HCT116 (cell line): ENCODE data around the gene CUL5. TPM values are rescaled to one million over a fixed set of nuclear protein-coding genes. Genes with fewer than 3 reads are reported as not detected.

Experiments
- ATAC-seq: fragments of 200-7000 bp; cut with Tn5 transposase; 2 replicates; pipeline ENCODE4 v1.9.1; 2020; ENCODE audit warnings: mild to moderate bottlenecking, moderate library complexity
- BruUV-seq: library from RNA; stranded (reverse); fragments of 400-500 nt; replicated peaks from 2 replicates; lab custom pipeline; 2021; lab: Mats Ljungman, UMichigan
- CTCF ChIA-PET: fragments of 300-600 bp; sonication (Branson Sonifier 250); formaldehyde crosslinking; loops from one replicate; lab custom pipeline; 2021; ENCODE audit warnings: antibody characterized with exemption; lab: Charles Lee
- POLR2A ChIA-PET: fragments of 300-600, 350-600 bp; sonication (Branson Sonifier 250); formaldehyde crosslinking; loops from one replicate; lab custom pipeline; 2021; ENCODE audit warnings: antibody characterized with exemption; lab: Charles Lee
- RAD21 ChIA-PET, 2 experiments: fragments of 300-600 bp; sonication (Branson Sonifier 250); formaldehyde crosslinking; loops; one replicate each; lab custom pipeline; 2023; ENCODE audit warnings: low total read pairs in 2 of 2; ENCODE audit not compliant: uncharacterized antibody in 2 of 2, unreplicated experiment in 2 of 2, low non-redundant PET in 1 of 2; lab: Charles Lee
- DNase-seq: peaks from one replicate; pipeline ENCODE4 v3.0.0-alpha.2; 2010; ENCODE audit warnings: low read depth, low spot score
- H2AFZ ChIP-seq: fragments of 200-600 bp; shearing (Covaris generic), sonication (generic); 2 replicates; pipeline ENCODE4 v1.6.1; 2017; ENCODE audit warnings: low read depth, mixed run types, mixed read lengths, antibody characterized with exemption, low read length; ENCODE audit not compliant: poor library complexity, severe bottlenecking
- H3K27ac ChIP-seq: 2 replicates; pipeline ENCODE4 v1.5.1; 2012; ENCODE audit warnings: low read depth, low read length
- H3K27me3 ChIP-seq: fragments of 200-600 bp; sonication (generic); 2 replicates; pipeline ENCODE4 v1.6.1; 2016; ENCODE audit warnings: mixed run types, low read length, mixed read lengths; ENCODE audit not compliant: insufficient read depth
- H3K36me3 ChIP-seq, 2 experiments: fragments of 200-500 bp in 1 of 2; fragments of 200-600 bp in 1 of 2; sonication (Bioruptor generic) in 1 of 2; sonication (generic) in 1 of 2; 2 replicates each; pipeline versions ENCODE4 v1.5.1 to v1.6.1; 2014 to 2016; ENCODE audit warnings: low read length in 2 of 2, inconsistent platforms in 1 of 2, mixed read lengths in 1 of 2, mixed run types in 1 of 2; ENCODE audit not compliant: insufficient read depth in 2 of 2, control insufficient read depth in 1 of 2
- H3K4me1 ChIP-seq, 2 experiments: fragments of 200-600 bp in 1 of 2; sonication (generic) in 1 of 2; 2 replicates each; pipeline versions ENCODE4 v1.5.1 to v1.6.1; 2012 to 2017; ENCODE audit warnings: low read length in 2 of 2, inconsistent platforms in 1 of 2, mild to moderate bottlenecking in 1 of 2, mixed read lengths in 1 of 2, mixed run types in 1 of 2, moderate library complexity in 1 of 2; ENCODE audit not compliant: insufficient read depth in 2 of 2, control insufficient read depth in 1 of 2
- H3K4me2 ChIP-seq: fragments of 200-600 bp; sonication (generic); 2 replicates; pipeline ENCODE4 v1.6.1; 2017; ENCODE audit warnings: mixed run types, low read length, mixed read lengths
- H3K4me3 ChIP-seq, 2 experiments: fragments of 200-600 bp in 1 of 2; sonication (generic) in 1 of 2; replicated peaks in 1 of 2; 2 replicates each; pipeline ENCODE4 v1.5.1; 2011 to 2016; ENCODE audit warnings: low read length in 2 of 2, control low read depth in 1 of 2, low read depth in 1 of 2, mild to moderate bottlenecking in 1 of 2, mixed read lengths in 1 of 2, mixed run types in 1 of 2
- H3K79me2 ChIP-seq: fragments of 200-600 bp; sonication (generic); 2 replicates; pipeline ENCODE4 v1.6.1; 2017; ENCODE audit warnings: mild to moderate bottlenecking, mixed run types, low read length, moderate library complexity, mixed read lengths; ENCODE audit not compliant: insufficient read depth
- H3K9ac ChIP-seq: fragments of 200-600 bp; sonication (generic); 2 replicates; pipeline ENCODE4 v1.6.1; 2016; ENCODE audit warnings: low read length, mixed read lengths
- H3K9me2 ChIP-seq: fragments of 200-600 bp; sonication (generic), shearing (Covaris generic); 2 replicates; pipeline ENCODE4 v1.6.1; 2017; ENCODE audit warnings: mixed run types, mild to moderate bottlenecking, moderate library complexity; ENCODE audit not compliant: insufficient read depth
- H3K9me3 ChIP-seq, 2 experiments: fragments of 200-500 bp in 1 of 2; fragments of 200-600 bp in 1 of 2; sonication (Bioruptor generic) in 1 of 2; sonication (generic) in 1 of 2; 2 replicates each; pipeline ENCODE4 v1.6.1; 2014 to 2017; ENCODE audit warnings: low read length in 2 of 2, mixed read lengths in 2 of 2, inconsistent platforms in 1 of 2, low read depth in 1 of 2, mild to moderate bottlenecking in 1 of 2, mixed run types in 1 of 2, moderate library complexity in 1 of 2; ENCODE audit not compliant: control insufficient read depth in 1 of 2, insufficient read depth in 1 of 2
- H4K20me1 ChIP-seq: fragments of 200-600 bp; sonication (generic), shearing (Covaris generic); 2 replicates; pipeline ENCODE4 v1.6.1; 2017; ENCODE audit warnings: mixed run types, mild to moderate bottlenecking, moderate library complexity; ENCODE audit not compliant: insufficient read depth
- CBX3 ChIP-seq: IDR thresholded peaks from 2 replicates; pipeline ENCODE4 v1.6.1; 2012; ENCODE audit warnings: low read depth
- CEBPB ChIP-seq: IDR thresholded peaks from 2 replicates; pipeline ENCODE4 v1.6.1; 2012; ENCODE audit warnings: low read depth
- EGR1 ChIP-seq: IDR thresholded peaks from 2 replicates; pipeline ENCODE4 v1.6.1; 2012; ENCODE audit warnings: low read depth
- ELF1 ChIP-seq: IDR thresholded peaks from 2 replicates; pipeline ENCODE4 v1.6.1; 2012; ENCODE audit warnings: low read depth, borderline replicate concordance
- EZH2 ChIP-seq: fragments of 200-600 bp; sonication (generic); IDR thresholded peaks from 2 replicates; pipeline ENCODE4 v1.6.1; 2017; ENCODE audit warnings: antibody characterized with exemption, mixed run types
- FOSL1 ChIP-seq: IDR thresholded peaks from 2 replicates; pipeline ENCODE4 v1.6.1; 2012; ENCODE audit warnings: low read depth
- JUND ChIP-seq: IDR thresholded peaks from 2 replicates; pipeline ENCODE4 v1.6.1; 2012
- POLR2AphosphoS5 ChIP-seq: IDR thresholded peaks from 2 replicates; pipeline ENCODE4 v1.6.1; 2011; ENCODE audit warnings: mild to moderate bottlenecking, low read depth, low read length, moderate library complexity
- RAD21 ChIP-seq: IDR thresholded peaks from 2 replicates; pipeline ENCODE4 v1.6.1; 2012; ENCODE audit warnings: low read depth, mild to moderate bottlenecking
- SIN3A ChIP-seq: IDR thresholded peaks from 2 replicates; pipeline ENCODE4 v1.6.1; 2012; ENCODE audit warnings: low read depth
- SRF ChIP-seq: IDR thresholded peaks from 2 replicates; pipeline ENCODE4 v1.6.1; 2012; ENCODE audit warnings: low read depth
- ZBTB33 ChIP-seq: IDR thresholded peaks from 2 replicates; pipeline ENCODE4 v1.6.1; 2011; ENCODE audit warnings: mild to moderate bottlenecking, low read length, moderate library complexity; ENCODE audit not compliant: insufficient replicate concordance; ENCODE audit errors: extremely low read depth
- ZFX ChIP-seq: fragments of 450-650 bp; IDR thresholded peaks from 2 replicates; pipeline ENCODE4 v1.6.1; 2017
- intact Hi-C: fragments of 100-400 bp; cut with micrococcal nuclease; formaldehyde crosslinking; loops from 2 replicates; pipeline ENCODE4 v1.10.0; 2022
- total RNA-seq: library from RNA; stranded (reverse); gene quantifications from one replicate; pipeline ENCODE4 v1.2.1, GENCODE V29; 2021; ENCODE audit not compliant: unreplicated experiment
- TF ChIP-seq, protein P1 (sequence below), 3 experiments: fragments of 200-600 bp in 1 of 3; sonication (generic) in 1 of 3; IDR thresholded peaks in 2 of 3; conservative IDR thresholded peaks in 1 of 3; 2 replicates each; pipeline ENCODE4 v1.5.1; 2012 to 2017; ENCODE audit warnings: low read depth in 2 of 3, low read length in 2 of 3, antibody characterized with exemption in 1 of 3, borderline replicate concordance in 1 of 3, control low read depth in 1 of 3, mild to moderate bottlenecking in 1 of 3, mixed read lengths in 1 of 3, mixed run types in 1 of 3, moderate library complexity in 1 of 3; ENCODE audit not compliant: insufficient read depth in 1 of 3

Gene CUL5
- total RNA-seq, 1 experiment from 2014 or later = 41.9 TPM

DNA sequence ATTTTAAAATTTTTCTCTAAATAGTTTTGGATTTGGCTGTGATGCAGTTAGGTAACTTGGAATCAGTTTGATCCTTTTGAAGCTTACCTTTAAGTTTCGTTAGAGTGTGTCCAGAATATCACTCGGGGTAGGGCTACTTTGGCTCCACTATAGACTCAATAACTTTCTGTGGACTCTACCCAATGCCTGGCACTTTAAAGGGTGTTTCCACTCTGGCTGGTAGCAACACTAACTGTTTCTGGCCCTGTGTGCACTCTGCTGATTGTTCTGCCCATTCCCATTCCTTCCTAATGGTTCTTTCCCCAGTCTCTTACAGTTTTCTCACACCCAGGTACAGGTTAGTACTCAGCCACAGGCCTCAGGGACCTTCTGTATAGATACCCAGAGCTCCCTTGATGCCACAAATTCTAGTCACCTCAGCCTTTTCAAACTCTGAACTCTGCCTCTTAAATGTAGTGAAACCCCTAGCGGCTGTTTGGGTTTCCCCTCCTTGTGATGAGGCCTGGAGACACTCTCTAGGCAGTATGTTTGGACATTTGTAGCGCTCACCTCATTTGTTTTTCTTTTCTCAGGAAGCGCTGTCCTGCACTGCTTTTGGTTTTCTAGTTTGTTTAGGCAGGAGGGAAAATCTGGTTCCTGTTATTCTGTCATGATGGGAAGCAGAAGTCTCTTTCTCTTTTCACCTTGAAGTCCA lies 16.8 kb downstream of the CUL5 start:
- Histone ChIP-seq H4K20me1 (peaks cover 15% of the 10 kb centered on the region; the same call in 1 of the 2 replicates), H3K9me3 (no peaks in the 10 kb centered on the region), H3K27ac (no peak overlapping the region), H3K9me2 (no peaks in the 10 kb centered on the region), H2AFZ (no peak overlapping the region), H3K27me3 (no peaks in the 10 kb centered on the region), H3K9ac (no peak overlapping the region), H3K79me2 (peaks cover 94% of the 10 kb centered on the region), H3K4me3 (no peak overlapping the region), H3K36me3 (no peaks in the 10 kb centered on the region), H3K4me2 (no peak overlapping the region), H3K4me1 (no peaks in the 10 kb centered on the region)
- DNase-seq (no peak), ATAC-seq (no peak)
- BruUV-seq = no TSS peak
- intact Hi-C loops = no loop called here
- no peak for TF ChIP-seq ELF1
- TF ChIP-seq ZFX = no peak
- TF ChIP-seq JUND = no peak
- no peak for TF ChIP-seq EGR1
- TF ChIP-seq SIN3A = no peak
- TF ChIP-seq CBX3 = no peak
- TF ChIP-seq EZH2 = no peak
- TF ChIP-seq CEBPB = no peak
- TF ChIP-seq RAD21 = no peak
- no peak for TF ChIP-seq FOSL1
- TF ChIP-seq POLR2AphosphoS5 = no peak
- TF ChIP-seq, protein P1, sequence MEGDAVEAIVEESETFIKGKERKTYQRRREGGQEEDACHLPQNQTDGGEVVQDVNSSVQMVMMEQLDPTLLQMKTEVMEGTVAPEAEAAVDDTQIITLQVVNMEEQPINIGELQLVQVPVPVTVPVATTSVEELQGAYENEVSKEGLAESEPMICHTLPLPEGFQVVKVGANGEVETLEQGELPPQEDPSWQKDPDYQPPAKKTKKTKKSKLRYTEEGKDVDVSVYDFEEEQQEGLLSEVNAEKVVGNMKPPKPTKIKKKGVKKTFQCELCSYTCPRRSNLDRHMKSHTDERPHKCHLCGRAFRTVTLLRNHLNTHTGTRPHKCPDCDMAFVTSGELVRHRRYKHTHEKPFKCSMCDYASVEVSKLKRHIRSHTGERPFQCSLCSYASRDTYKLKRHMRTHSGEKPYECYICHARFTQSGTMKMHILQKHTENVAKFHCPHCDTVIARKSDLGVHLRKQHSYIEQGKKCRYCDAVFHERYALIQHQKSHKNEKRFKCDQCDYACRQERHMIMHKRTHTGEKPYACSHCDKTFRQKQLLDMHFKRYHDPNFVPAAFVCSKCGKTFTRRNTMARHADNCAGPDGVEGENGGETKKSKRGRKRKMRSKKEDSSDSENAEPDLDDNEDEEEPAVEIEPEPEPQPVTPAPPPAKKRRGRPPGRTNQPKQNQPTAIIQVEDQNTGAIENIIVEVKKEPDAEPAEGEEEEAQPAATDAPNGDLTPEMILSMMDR (IDR thresholded peaks at IDR 0.05 in 2 of 3, conservative IDR thresholded peaks at IDR 0.05 in 1 of 3; ENCODE audit: borderline replicate concordance in 1 of 3, insufficient read depth in 1 of 3, low read depth in 2 of 3, low read length in 2 of 3) = no peak
- TF ChIP-seq SRF = no peak
- TF ChIP-seq ZBTB33 = no peak
- ChIA-PET RAD21 (no interaction called here), POLR2A (no interaction called here), CTCF (interaction anchor here (2.5 kb wide), 1 partner anchor 16 kb away, joined by 15 read pairs; the partner anchor contains the start of gene CUL5)
